Stimulated activated CD8-positive, alpha-beta memory T cell treated with anti-CD3 and anti-CD28 coated beads, Interleukin-12 subunit alpha, Interleukin-12 subunit beta, amount 100 ng/mL, for 1 hour (primary cell): ENCODE measurements around the gene THEM5.

Experiments
- DNase-seq: peaks from one replicate; pipeline ENCODE4 v3.0.0-alpha.2; 2020; ENCODE audit warnings: low read depth

The THEM5 gene

GRCh38 chr1:151800830-151801229, 52.7 kb downstream of the THEM5 start:
- DNase-seq, result no peak

- no peak for DNase-seq
Observed at GRCh38 chr1:151799179-151800022, 54.1 kb downstream of the THEM5 start.

- no peak for DNase-seq
Observed at GRCh38 chr1:151798571-151798970, 54.9 kb downstream of the THEM5 start.
